Kidney epithelial cell (primary cell): ENCODE results near the gene GRIA1. TPM values are rescaled to one million over a fixed set of nuclear protein-coding genes. Genes with fewer than 3 reads are reported as not detected.

Experiments used
- DNase-seq: peaks from one replicate; pipeline ENCODE4 v3.0.0-alpha.2; 2010; ENCODE audit warnings: low read depth
- H3K27me3 ChIP-seq: 2 replicates; pipeline ENCODE4 v1.6.0; 2011; ENCODE audit warnings: low read length; ENCODE audit not compliant: control insufficient read depth, insufficient read depth
- H3K36me3 ChIP-seq: 2 replicates; pipeline ENCODE4 v1.5.1; 2011; ENCODE audit warnings: low read length; ENCODE audit not compliant: control insufficient read depth, insufficient read depth
- H3K4me3 ChIP-seq: 2 replicates; pipeline ENCODE4 v1.5.1; 2011; ENCODE audit warnings: low read depth, mild to moderate bottlenecking, control low read depth, low read length
- CTCF ChIP-seq: IDR thresholded peaks from 2 replicates; pipeline ENCODE4 v1.5.1; 2011; ENCODE audit warnings: mild to moderate bottlenecking, moderate library complexity, low read length, control low read depth, inconsistent platforms; ENCODE audit not compliant: insufficient read depth, poor library complexity, severe bottlenecking
- total RNA-seq: library from RNA; depleted of rRNA; stranded (reverse); fragments of >200 nt; gene quantifications from 2 replicates; pipeline ENCODE4 v1.2.3, GENCODE V29; 2015

Gene GRIA1
- total RNA-seq, 1 donor from 2014 or later, result not detected

- no peak for TF ChIP-seq CTCF
- no peaks in the 10 kb centered on the region for H3K36me3 ChIP-seq
- no peaks in the 10 kb centered on the region for H3K27me3 ChIP-seq
- no peak for DNase-seq
- H3K4me3 ChIP-seq, result no peak overlapping the region
Measured at GRCh38 chr5:153711755-153712154, 221.3 kb downstream of the GRIA1 start.

GRCh38 chr5:153712946-153713345 lies 222.5 kb downstream of the GRIA1 start:
- no peak for TF ChIP-seq CTCF
- Histone ChIP-seq H3K27me3 (no peaks in the 10 kb centered on the region), H3K36me3 (no peaks in the 10 kb centered on the region), H3K4me3 (no peak overlapping the region)
- DNase-seq, result no peak

- Histone ChIP-seq H3K27me3 (no peaks in the 10 kb centered on the region), H3K36me3 (no peaks in the 10 kb centered on the region), H3K4me3 (no peak overlapping the region)
- TF ChIP-seq CTCF, result no peak
- no peak for DNase-seq
Measured at GRCh38 chr5:153713943-153714342, 223.5 kb downstream of the GRIA1 start.

GRCh38 chr5:153714798-153715197 lies 224.3 kb downstream of the GRIA1 start:
- no peak for DNase-seq
- Histone ChIP-seq H3K27me3 (no peaks in the 10 kb centered on the region), H3K4me3 (no peak overlapping the region), H3K36me3 (no peaks in the 10 kb centered on the region)
- no peak for TF ChIP-seq CTCF

- DNase-seq, result no peak
- no peaks in the 10 kb centered on the region for H3K36me3 ChIP-seq
- no peak overlapping the region for H3K4me3 ChIP-seq
- H3K27me3 ChIP-seq, result no peaks in the 10 kb centered on the region
- no peak for TF ChIP-seq CTCF
Measured at GRCh38 chr5:153717287-153717686, 226.8 kb downstream of the GRIA1 start.

GRCh38 chr5:153718713-153719112 lies 228.2 kb downstream of the GRIA1 start:
- no peak for DNase-seq
- Histone ChIP-seq H3K36me3 (no peaks in the 10 kb centered on the region), H3K4me3 (no peak overlapping the region), H3K27me3 (no peaks in the 10 kb centered on the region)
- TF ChIP-seq CTCF, result no peak
